ENCODE data around the gene SLC26A5.

SLC26A5 gene

GRCh38 chr7:103389263-103389662 lies 56.7 kb downstream of the SLC26A5 start:
- no peak for TF ChIP-seq CTCF (conservative IDR thresholded peaks at IDR 0.05; ENCODE audit: low read length)
- TF ChIP-seq EZH2phosphoT487 (IDR thresholded peaks at IDR 0.05; ENCODE audit: borderline replicate concordance): no peak
- Histone ChIP-seq H3K79me2 (ENCODE audit: insufficient read depth, low read length) (no peaks in the 10 kb centered on the region), H3K27me3 (ENCODE audit: insufficient read depth, low read length, poor library complexity, severe bottlenecking) (no peaks in the 10 kb centered on the region), H3K36me3 (ENCODE audit: insufficient read depth, low read length) (no peaks in the 10 kb centered on the region), H3K4me1 (ENCODE audit: insufficient read depth, low read length, poor library complexity, severe bottlenecking) (no peaks in the 10 kb centered on the region), H3K4me3 (ENCODE audit: low read length, poor library complexity, severe bottlenecking) (no peak overlapping the region), H4K20me1 (ENCODE audit: insufficient read depth, low read length, poor library complexity, severe bottlenecking) (no peaks in the 10 kb centered on the region), H3K9me3 (ENCODE audit: insufficient read depth, low read depth, low read length) (no peaks in the 10 kb centered on the region), H3F3A (ENCODE audit: low read depth) (no peaks in the 10 kb centered on the region), H3K9me2 (replicated peaks; ENCODE audit: low read depth, low read length) (no peaks in the 10 kb centered on the region), H3K9ac (ENCODE audit: low read depth, low read length, poor library complexity, severe bottlenecking) (no peak overlapping the region), H3K4me2 (ENCODE audit: low read depth, low read length, poor library complexity, severe bottlenecking) (no peak overlapping the region), H2AFZ (ENCODE audit: low read length) (no peak overlapping the region)

GRCh38 chr7:103388469-103389140 lies 57.4 kb downstream of the SLC26A5 start:
- no peaks in the 10 kb centered on the region for H3F3A ChIP-seq (ENCODE audit: low read depth)
- no peak overlapping the region for H3K4me3 ChIP-seq (ENCODE audit: low read length, poor library complexity, severe bottlenecking)
- H3K36me3 ChIP-seq (ENCODE audit: insufficient read depth, low read length): no peaks in the 10 kb centered on the region
- H3K9me3 ChIP-seq (ENCODE audit: insufficient read depth, low read depth, low read length): no peaks in the 10 kb centered on the region
- no peak overlapping the region for H3K4me2 ChIP-seq (ENCODE audit: low read depth, low read length, poor library complexity, severe bottlenecking)
- no peaks in the 10 kb centered on the region for H3K79me2 ChIP-seq (ENCODE audit: insufficient read depth, low read length)
- no peaks in the 10 kb centered on the region for H3K4me1 ChIP-seq (ENCODE audit: insufficient read depth, low read length, poor library complexity, severe bottlenecking)
- H3K27me3 ChIP-seq (ENCODE audit: insufficient read depth, low read length, poor library complexity, severe bottlenecking): no peaks in the 10 kb centered on the region
- no peaks in the 10 kb centered on the region for H4K20me1 ChIP-seq (ENCODE audit: insufficient read depth, low read length, poor library complexity, severe bottlenecking)
- no peak overlapping the region for H3K9ac ChIP-seq (ENCODE audit: low read depth, low read length, poor library complexity, severe bottlenecking)
- H3K9me2 ChIP-seq (replicated peaks; ENCODE audit: low read depth, low read length): no peaks in the 10 kb centered on the region
- H2AFZ ChIP-seq (ENCODE audit: low read length): no peak overlapping the region
- TF ChIP-seq CTCF (conservative IDR thresholded peaks at IDR 0.05; ENCODE audit: low read length) (no peak), EZH2phosphoT487 (IDR thresholded peaks at IDR 0.05; ENCODE audit: borderline replicate concordance) (no peak)

DNA sequence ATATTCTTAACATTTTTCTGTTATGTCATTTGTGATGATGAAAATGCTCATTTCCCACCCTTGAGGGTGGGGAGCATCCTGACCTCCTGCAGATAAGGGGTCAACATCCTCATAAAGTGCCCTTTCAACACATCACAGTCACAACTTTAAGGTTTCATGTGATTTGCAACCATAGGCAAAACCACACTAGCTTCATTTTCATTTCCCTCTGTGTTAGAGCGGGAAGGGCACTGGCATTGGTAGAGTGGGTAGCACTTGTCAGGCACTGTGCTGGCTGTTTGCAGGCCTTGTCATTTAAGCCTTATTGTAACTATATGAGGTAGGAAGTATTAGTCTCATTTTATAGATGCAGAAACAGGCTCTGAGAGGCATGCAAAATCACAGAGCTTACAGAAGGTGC lies 58.8 kb downstream of the SLC26A5 start:
- Histone ChIP-seq H3K79me2 (ENCODE audit: insufficient read depth, low read length) (no peaks in the 10 kb centered on the region), H3K9ac (ENCODE audit: low read depth, low read length, poor library complexity, severe bottlenecking) (no peak overlapping the region), H3K4me3 (ENCODE audit: low read length, poor library complexity, severe bottlenecking) (no peak overlapping the region), H3F3A (ENCODE audit: low read depth) (no peaks in the 10 kb centered on the region), H2AFZ (ENCODE audit: low read length) (no peak overlapping the region), H3K9me2 (replicated peaks; ENCODE audit: low read depth, low read length) (no peaks in the 10 kb centered on the region), H4K20me1 (ENCODE audit: insufficient read depth, low read length, poor library complexity, severe bottlenecking) (no peaks in the 10 kb centered on the region), H3K4me1 (ENCODE audit: insufficient read depth, low read length, poor library complexity, severe bottlenecking) (no peaks in the 10 kb centered on the region), H3K36me3 (ENCODE audit: insufficient read depth, low read length) (no peaks in the 10 kb centered on the region), H3K27me3 (ENCODE audit: insufficient read depth, low read length, poor library complexity, severe bottlenecking) (no peaks in the 10 kb centered on the region), H3K4me2 (ENCODE audit: low read depth, low read length, poor library complexity, severe bottlenecking) (no peak overlapping the region), H3K9me3 (ENCODE audit: insufficient read depth, low read depth, low read length) (no peaks in the 10 kb centered on the region)
- TF ChIP-seq CTCF (conservative IDR thresholded peaks at IDR 0.05; ENCODE audit: low read length): no peak
- no peak for TF ChIP-seq EZH2phosphoT487 (IDR thresholded peaks at IDR 0.05; ENCODE audit: borderline replicate concordance)

Data from Loucy (cell line).